Measurements from ENCODE around the gene ZC3H7B.

DNA sequence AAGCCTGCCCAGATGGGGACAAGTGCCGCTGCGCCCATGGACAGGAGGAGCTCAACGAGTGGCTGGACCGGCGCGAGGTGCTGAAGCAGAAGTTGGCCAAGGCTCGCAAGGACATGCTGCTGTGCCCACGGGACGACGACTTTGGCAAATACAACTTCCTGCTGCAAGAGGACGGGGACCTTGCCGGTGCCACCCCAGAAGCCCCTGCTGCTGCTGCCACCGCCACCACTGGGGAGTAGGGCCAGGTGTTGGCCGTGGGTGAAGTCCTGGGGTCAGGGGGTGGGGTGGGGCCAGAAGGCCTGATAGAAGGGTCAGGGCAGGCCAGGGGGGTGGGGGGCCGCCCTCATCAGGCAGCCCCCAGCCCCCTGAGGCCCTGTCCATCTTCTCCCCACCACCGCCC is 55.9 kb downstream of the ZC3H7B start:
- TF ChIP-seq POLR2A (IDR thresholded peaks at IDR 0.05) (no peak), CTCF (IDR thresholded peaks at IDR 0.05) (no peak)
